BJ (cell line): ENCODE data around the gene SIMC1. TPM values are rescaled to one million over a fixed set of nuclear protein-coding genes. Genes with fewer than 3 reads are reported as not detected.

ENCODE experiments used
- CTCF ChIA-PET: fragments of 350-600 bp; formaldehyde crosslinking; extraction: SDS; loops from one replicate; lab custom pipeline; 2021; ENCODE audit warnings: antibody characterized with exemption, inconsistent platforms; lab: Yijun Ruan, JAX
- POLR2A ChIA-PET: fragments of 300-600 bp; sonication (Branson Sonifier 250); formaldehyde crosslinking; extraction: SDS; loops from one replicate; lab custom pipeline; 2021; ENCODE audit warnings: antibody characterized with exemption; lab: Charles Lee
- DNase-seq: peaks from one replicate; pipeline ENCODE4 v3.0.0-alpha.2; 2011; ENCODE audit warnings: low read depth
- H3K27me3 ChIP-seq: 2 replicates; pipeline ENCODE4 v1.6.0; 2011; ENCODE audit warnings: low read length; ENCODE audit not compliant: control insufficient read depth, insufficient read depth
- H3K36me3 ChIP-seq: 2 replicates; pipeline ENCODE4 v1.5.1; 2011; ENCODE audit warnings: low read length; ENCODE audit not compliant: control insufficient read depth, insufficient read depth
- H3K4me3 ChIP-seq: 2 replicates; pipeline ENCODE4 v1.5.1; 2011; ENCODE audit warnings: low read depth, mild to moderate bottlenecking, control low read depth, low read length
- CTCF ChIP-seq: IDR thresholded peaks from 2 replicates; pipeline ENCODE4 v1.5.1; 2011; ENCODE audit warnings: low read depth, mild to moderate bottlenecking, control low read depth, inconsistent platforms, low read length, moderate library complexity; ENCODE audit not compliant: insufficient read depth
- polyA plus RNA-seq: library from polyadenylated mRNA; depleted of rRNA; stranded (reverse); fragments of >200 nt; gene quantifications from 2 replicates; pipeline ENCODE4 v1.2.3, GENCODE V29; 2011; rRNA removed
- small RNA-seq: library from RNA; depleted of rRNA; stranded (forward); fragments of <200 nt; gene quantifications from one replicate; pipeline ENCODE3, GENCODE V24; 2012; ENCODE audit warnings: low replicate concordance, low read depth; ENCODE audit not compliant: insufficient read length

SIMC1 gene
- polyA plus RNA-seq, 1 experiment = 8.0 TPM

DNA sequence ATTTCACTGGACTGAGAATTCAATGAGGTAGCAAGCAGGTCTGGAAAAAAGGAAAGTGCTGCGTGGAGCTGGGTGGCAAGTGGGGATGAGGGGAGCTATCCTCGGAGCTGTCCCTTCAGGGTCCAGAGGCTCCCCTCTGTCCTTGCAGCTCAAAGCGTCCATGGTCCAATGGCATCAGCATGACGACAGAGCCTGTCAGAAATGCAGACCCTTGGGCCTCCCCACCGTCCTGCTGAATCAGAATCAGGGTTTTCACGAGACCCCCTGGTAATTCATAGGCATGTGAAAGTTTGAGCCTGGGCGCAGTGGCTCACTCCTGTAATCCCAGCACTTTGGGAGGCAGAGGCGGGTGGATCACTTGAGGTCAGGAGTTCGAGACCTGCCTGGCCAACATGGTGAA lies 155.9 kb downstream of the SIMC1 start:
- H3K27me3 ChIP-seq = no peaks in the 10 kb centered on the region
- no peak for DNase-seq
- TF ChIP-seq CTCF = no peak
- H3K4me3 ChIP-seq = no peak overlapping the region
- peaks cover 27% of the 10 kb centered on the region for H3K36me3 ChIP-seq
- POLR2A ChIA-PET = no interaction called here
- CTCF ChIA-PET = no interaction called here

GRCh38 chr5:176394881-176395675 lies 156.9 kb downstream of the SIMC1 start:
- Histone ChIP-seq H3K36me3 (peaks cover 27% of the 10 kb centered on the region), H3K27me3 (no peaks in the 10 kb centered on the region), H3K4me3 (no peak overlapping the region)
- no peak for DNase-seq
- POLR2A ChIA-PET = interaction anchor here (0.6 kb wide), 1 partner anchor 601 kb away, joined by 6 read pairs; no protein-coding TSS in a partner anchor
- CTCF ChIA-PET = interaction anchor here (0.7 kb wide), 1 partner anchor 35 kb away, joined by 3 read pairs; no protein-coding TSS in a partner anchor
- no peak for TF ChIP-seq CTCF

Small RNA genes within 50 kb of the gene (small RNA-seq; reads per million reads assigned to genes)
- 7.4 reads per million, percentile 71 among the genes with 10 or more reads in this experiment for gene MIR1271

Other genes with a start within 250 kb of the SIMC1 start
- gene KIAA1191, start 123.3 kb downstream of the SIMC1 start, polyA plus RNA-seq = 119 and 171 TPM in 2 replicates
- 3.2 and 4.8 TPM in 2 replicates for gene ARL10, start 127.1 kb downstream of the SIMC1 start, polyA plus RNA-seq
- gene NOP16, start 150.2 kb downstream of the SIMC1 start, polyA plus RNA-seq = 35.9 and 36.8 TPM in 2 replicates
- 104 and 118 TPM in 2 replicates for gene HIGD2A, start 150.3 kb downstream of the SIMC1 start, polyA plus RNA-seq
- gene CLTB, start 178.1 kb downstream of the SIMC1 start, polyA plus RNA-seq = 122 and 141 TPM in 2 replicates
- gene FAF2, start 210.0 kb downstream of the SIMC1 start, polyA plus RNA-seq = 36.9 and 52.2 TPM in 2 replicates